Measurements from ENCODE around the gene WASF1. TPM values are rescaled to one million over a fixed set of nuclear protein-coding genes. Genes with fewer than 3 reads are reported as not detected.

The WASF1 gene
- total and polyA plus RNA-seq, 7 experiments from 2014 or later, result 0.19 to 4.7 (median 0.51) TPM

DNA sequence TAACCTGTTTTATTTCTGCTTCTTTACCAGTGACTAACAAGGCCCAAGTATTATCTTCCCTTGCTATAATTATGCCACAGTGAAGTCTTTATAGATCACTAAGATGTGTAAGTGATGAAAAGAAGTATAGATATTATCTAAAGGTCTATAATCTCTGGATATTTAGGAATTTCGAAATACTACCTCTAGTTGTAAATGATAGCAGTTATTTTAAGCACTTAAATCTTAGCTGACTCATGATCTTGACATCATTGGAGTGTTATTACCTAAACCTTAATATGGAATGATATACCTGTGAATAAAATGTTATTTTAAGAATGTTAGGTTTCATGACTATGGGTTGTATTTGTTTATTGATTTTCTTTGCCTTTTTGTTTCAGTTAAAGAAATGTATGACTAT, 32.3 kb upstream of the WASF1 start:
- Mint-ChIP-seq H3K4me1 (peaks cover 0 to 2% (median 0%) of the 10 kb centered on the region in 7 donors), H3K36me3 (peaks cover 19 to 56% (median 37%) of the 10 kb centered on the region in 5 donors), H3K9me3 (no peaks in the 10 kb centered on the region), H3K27me3 (no peaks in the 10 kb centered on the region), H3K4me3 (no peak overlapping the region), H3K27ac (no peak overlapping the region)
- CTCF ChIA-PET, result no interaction called here
- POLR2A ChIA-PET, result no interaction called here
- no peak overlapping the region for H3K4me3 ChIP-seq (ENCODE audit: low read length)
- intact Hi-C loops (cut with micrococcal nuclease), result no loop called here
- peaks cover 9 to 70% (median 18%) of the 10 kb centered on the region in 3 experiments for H3K36me3 ChIP-seq (ENCODE audit: control insufficient read depth in 2 of 3, insufficient read depth in 3 of 3, low read length in 3 of 3)
- no peaks in the 10 kb centered on the region for H3K4me1 ChIP-seq (ENCODE audit: control insufficient read depth in 2 of 2, insufficient read depth in 2 of 2, low read length in 2 of 2)
- no peaks in the 10 kb centered on the region for H3K27me3 ChIP-seq (ENCODE audit: control insufficient read depth in 2 of 2, insufficient read depth in 2 of 2, low read length in 2 of 2)
- no peaks in the 10 kb centered on the region for H3K9me3 ChIP-seq (ENCODE audit: control insufficient read depth in 2 of 3, low read length in 3 of 3)
- ATAC-seq (no peak), DNase-seq (no peak)
- H3K27ac ChIP-seq (ENCODE audit: low read depth, low read length), result no peak overlapping the region

DNA sequence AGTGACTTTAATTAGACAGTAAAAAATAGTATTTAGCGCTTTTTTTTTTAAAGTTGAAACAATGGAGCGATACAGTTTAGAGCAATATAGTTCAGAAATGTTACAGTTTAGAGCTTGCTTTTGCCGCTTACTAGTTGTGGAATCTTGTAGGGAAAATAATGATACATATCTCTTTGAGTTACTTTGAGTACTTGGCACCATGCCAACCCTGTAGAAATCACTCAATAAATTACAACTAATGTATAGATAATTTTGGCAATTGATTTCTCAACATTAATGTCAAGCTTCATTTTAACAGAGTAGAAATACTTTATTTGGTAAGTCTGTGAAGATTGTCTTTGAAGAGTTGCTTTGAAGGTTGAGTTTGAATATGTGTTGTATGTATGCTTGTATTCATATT, 28.2 kb upstream of the WASF1 start:
- CTCF ChIA-PET, result interaction anchor here (0.7 kb wide), 1 partner anchor 9 kb away, joined by 3 read pairs; no protein-coding TSS in a partner anchor
- Histone ChIP-seq H3K27me3 (ENCODE audit: control insufficient read depth in 2 of 2, insufficient read depth in 2 of 2, low read length in 2 of 2) (no peaks in the 10 kb centered on the region), H3K4me1 (ENCODE audit: control insufficient read depth in 2 of 2, insufficient read depth in 2 of 2, low read length in 2 of 2) (no peaks in the 10 kb centered on the region), H3K27ac (ENCODE audit: low read depth, low read length) (no peak overlapping the region), H3K9me3 (ENCODE audit: control insufficient read depth in 2 of 3, low read length in 3 of 3) (no peaks in the 10 kb centered on the region), H3K4me3 (ENCODE audit: low read length) (no peak overlapping the region), H3K36me3 (ENCODE audit: control insufficient read depth in 2 of 3, insufficient read depth in 3 of 3, low read length in 3 of 3) (peaks cover 9 to 33% (median 11%) of the 10 kb centered on the region in 3 experiments)
- intact Hi-C loops (cut with micrococcal nuclease), result no loop called here
- no peaks in the 10 kb centered on the region for H3K9me3 Mint-ChIP-seq
- H3K27ac Mint-ChIP-seq, result no peak overlapping the region
- POLR2A ChIA-PET, result no interaction called here
- no peak for DNase-seq
- peaks cover 9 to 39% (median 20%) of the 10 kb centered on the region in 5 donors for H3K36me3 Mint-ChIP-seq
- peaks cover 1 to 9% (median 5%) of the 10 kb centered on the region in 7 donors for H3K4me1 Mint-ChIP-seq
- H3K4me3 Mint-ChIP-seq, result no peak overlapping the region
- no peaks in the 10 kb centered on the region for H3K27me3 Mint-ChIP-seq
- no peak for ATAC-seq

DNA sequence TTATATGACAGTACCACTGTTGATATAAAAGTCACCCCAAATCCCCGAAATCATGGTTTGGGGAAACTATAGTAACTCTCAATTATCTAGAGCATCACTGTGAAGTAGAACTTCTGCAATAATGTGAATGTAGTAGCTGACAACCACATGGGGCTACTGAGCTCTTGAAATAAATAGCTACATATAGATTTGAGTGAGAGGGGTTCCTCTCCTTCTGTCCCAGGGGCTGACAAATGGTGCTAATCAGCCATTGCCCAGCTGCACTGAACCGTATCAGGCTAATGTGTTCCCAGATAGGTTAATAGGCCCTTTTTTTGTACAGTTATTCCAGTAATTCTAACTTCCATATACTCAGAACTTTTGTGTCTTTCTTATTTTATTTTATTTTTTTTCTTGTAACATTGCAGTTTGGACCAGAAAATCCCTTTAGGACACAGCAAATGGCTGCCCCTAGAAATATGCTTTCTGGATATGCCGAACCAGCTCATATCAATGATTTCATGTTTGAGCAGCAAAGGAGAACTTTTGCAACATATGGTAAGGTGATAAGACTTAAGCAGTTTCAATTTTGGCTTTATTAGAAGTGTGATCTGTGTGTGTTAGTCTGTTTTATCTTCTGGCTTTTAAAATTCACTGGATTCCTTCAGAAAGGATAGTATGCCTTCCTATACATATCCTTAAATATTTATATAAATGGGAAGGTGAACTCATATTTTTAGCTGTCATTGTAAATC, 21.8 kb upstream of the WASF1 start:
- DNase-seq, result no peak
- no peaks in the 10 kb centered on the region for H3K27me3 ChIP-seq (ENCODE audit: control insufficient read depth in 2 of 2, insufficient read depth in 2 of 2, low read length in 2 of 2)
- H3K4me3 ChIP-seq (ENCODE audit: low read length), result no peak overlapping the region
- no peak overlapping the region for H3K4me3 Mint-ChIP-seq
- ChIA-PET POLR2A (no interaction called here), CTCF (no interaction called here)
- H3K27ac Mint-ChIP-seq, result no peak overlapping the region
- peaks cover 0 to 10% (median 5%) of the 10 kb centered on the region in 5 donors for H3K36me3 Mint-ChIP-seq
- no peak for ATAC-seq
- no peaks in the 10 kb centered on the region for H3K9me3 Mint-ChIP-seq
- H3K27me3 Mint-ChIP-seq, result no peaks in the 10 kb centered on the region
- H3K9me3 ChIP-seq (ENCODE audit: control insufficient read depth in 2 of 3, low read length in 3 of 3), result no peaks in the 10 kb centered on the region
- H3K36me3 ChIP-seq (ENCODE audit: control insufficient read depth in 2 of 3, insufficient read depth in 3 of 3, low read length in 3 of 3), result no peaks in the 10 kb centered on the region
- intact Hi-C loops (cut with micrococcal nuclease), result loop anchor here in 1 of 2 donors (2.0 kb wide), 1 partner anchor 21 kb away; the partner anchor contains the start of gene CDC40
- peaks cover 3 to 48% (median 32%) of the 10 kb centered on the region in 7 donors for H3K4me1 Mint-ChIP-seq
- no peak overlapping the region for H3K27ac ChIP-seq (ENCODE audit: low read depth, low read length)
- H3K4me1 ChIP-seq (ENCODE audit: control insufficient read depth in 2 of 2, insufficient read depth in 2 of 2, low read length in 2 of 2), result no peaks in the 10 kb centered on the region

DNA sequence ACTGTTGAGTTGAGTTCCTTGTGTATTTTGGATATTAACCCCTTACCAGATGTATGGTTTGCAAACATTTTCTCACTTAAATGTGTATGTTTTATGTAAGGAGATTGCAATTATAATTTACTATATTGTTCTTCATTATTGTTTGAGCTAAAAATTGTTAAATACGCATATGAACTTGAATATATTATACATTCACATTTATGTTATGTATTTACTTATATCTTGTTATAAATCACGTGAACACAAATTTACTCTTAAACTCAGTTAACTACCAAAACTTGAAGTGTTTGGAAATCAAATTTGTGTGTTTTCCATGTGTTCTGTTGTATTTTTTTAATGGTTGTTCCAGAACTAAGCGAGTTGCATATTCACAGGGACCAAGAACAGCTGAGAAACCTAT, 19.1 kb upstream of the WASF1 start:
- POLR2A ChIA-PET, result interaction anchor here (0.7 kb wide), 1 partner anchor 610 kb away, joined by 3 read pairs; no protein-coding TSS in a partner anchor
- Histone ChIP-seq H3K4me3 (ENCODE audit: low read length) (no peak overlapping the region), H3K27me3 (ENCODE audit: control insufficient read depth in 2 of 2, insufficient read depth in 2 of 2, low read length in 2 of 2) (no peaks in the 10 kb centered on the region), H3K9me3 (ENCODE audit: control insufficient read depth in 2 of 3, low read length in 3 of 3) (no peaks in the 10 kb centered on the region), H3K27ac (ENCODE audit: low read depth, low read length) (no peak overlapping the region), H3K4me1 (ENCODE audit: control insufficient read depth in 2 of 2, insufficient read depth in 2 of 2, low read length in 2 of 2) (no peaks in the 10 kb centered on the region), H3K36me3 (ENCODE audit: control insufficient read depth in 2 of 3, insufficient read depth in 3 of 3, low read length in 3 of 3) (peaks cover 0 to 9% (median 0%) of the 10 kb centered on the region in 3 experiments)
- CTCF ChIA-PET, result interaction anchor here (0.5 to 1.0 kb wide), 2 partner anchors 9 to 159 kb away, joined by 3 to 4 read pairs; no protein-coding TSS in a partner anchor
- DNase-seq, result no peak
- intact Hi-C loops (cut with micrococcal nuclease), result no loop called here
- Mint-ChIP-seq H3K27ac (no peak overlapping the region), H3K4me3 (no peak overlapping the region), H3K36me3 (peaks cover 0 to 17% (median 13%) of the 10 kb centered on the region in 5 donors), H3K9me3 (no peaks in the 10 kb centered on the region), H3K27me3 (no peaks in the 10 kb centered on the region), H3K4me1 (peaks cover 7 to 66% (median 44%) of the 10 kb centered on the region in 7 donors)
- no peak for ATAC-seq

DNA sequence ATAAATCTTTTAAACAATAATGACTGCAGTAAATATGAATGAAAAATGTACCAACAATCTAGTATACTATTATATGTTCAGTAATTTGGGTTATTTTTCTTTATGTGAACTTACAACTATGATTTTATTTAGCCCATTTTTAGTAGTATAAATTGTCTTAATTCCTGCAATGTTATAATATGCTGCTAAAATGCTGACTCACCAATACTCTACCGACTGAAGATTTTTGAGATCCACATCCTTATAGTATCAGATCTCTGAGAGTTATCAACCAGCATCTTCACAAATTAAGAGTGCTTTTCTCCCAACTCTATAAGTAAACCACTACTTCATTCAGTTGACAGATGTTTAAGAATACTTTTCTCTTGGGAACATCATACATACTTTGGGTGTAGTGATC, 17.4 kb upstream of the WASF1 start:
- no peak overlapping the region for H3K4me3 Mint-ChIP-seq
- peaks cover 0 to 17% (median 13%) of the 10 kb centered on the region in 5 donors for H3K36me3 Mint-ChIP-seq
- ATAC-seq (no peak), DNase-seq (no peak)
- Histone ChIP-seq H3K4me3 (ENCODE audit: low read length) (no peak overlapping the region), H3K36me3 (ENCODE audit: control insufficient read depth in 2 of 3, insufficient read depth in 3 of 3, low read length in 3 of 3) (peaks cover 0 to 13% (median 0%) of the 10 kb centered on the region in 3 experiments), H3K27ac (ENCODE audit: low read depth, low read length) (no peak overlapping the region), H3K4me1 (ENCODE audit: control insufficient read depth in 2 of 2, insufficient read depth in 2 of 2, low read length in 2 of 2) (peaks cover 0 to 5% of the 10 kb centered on the region in 2 donors), H3K9me3 (ENCODE audit: control insufficient read depth in 2 of 3, low read length in 3 of 3) (no peaks in the 10 kb centered on the region), H3K27me3 (ENCODE audit: control insufficient read depth in 2 of 2, insufficient read depth in 2 of 2, low read length in 2 of 2) (no peaks in the 10 kb centered on the region)
- ChIA-PET POLR2A (no interaction called here), CTCF (no interaction called here)
- no peaks in the 10 kb centered on the region for H3K27me3 Mint-ChIP-seq
- intact Hi-C loops (cut with micrococcal nuclease), result no loop called here
- H3K4me1 Mint-ChIP-seq, result peaks cover 7 to 64% (median 42%) of the 10 kb centered on the region in 7 donors
- H3K27ac Mint-ChIP-seq, result no peak overlapping the region
- no peaks in the 10 kb centered on the region for H3K9me3 Mint-ChIP-seq

DNA sequence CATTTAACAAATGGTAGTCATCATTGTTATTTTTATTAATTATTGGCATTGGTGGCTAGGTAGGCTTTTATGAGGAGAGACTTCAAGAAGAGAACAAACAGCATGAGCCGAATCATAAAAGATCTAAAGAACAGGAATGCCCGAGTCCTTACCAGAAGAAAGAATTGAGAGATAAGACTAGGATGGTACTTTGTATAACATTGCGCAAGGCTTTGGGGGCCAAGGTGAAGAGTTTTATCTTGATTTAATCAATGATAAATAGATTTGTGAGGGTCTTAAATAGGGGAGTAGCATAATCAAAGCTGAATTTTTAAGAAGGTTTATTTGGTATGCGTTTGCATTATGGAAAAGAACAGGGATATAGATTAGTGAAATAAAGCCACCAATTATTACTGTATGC, 16.2 kb upstream of the WASF1 start:
- intact Hi-C loops (cut with micrococcal nuclease), result no loop called here
- DNase-seq (no peak), ATAC-seq (no peak)
- peaks cover 0 to 5% of the 10 kb centered on the region in 2 donors for H3K4me1 ChIP-seq (ENCODE audit: control insufficient read depth in 2 of 2, insufficient read depth in 2 of 2, low read length in 2 of 2)
- no peaks in the 10 kb centered on the region for H3K27me3 Mint-ChIP-seq
- no peak overlapping the region for H3K27ac ChIP-seq (ENCODE audit: low read depth, low read length)
- peak overlapping the region in 2 of 9 donors; percentile 5 to 11 for H3K27ac Mint-ChIP-seq
- H3K9me3 ChIP-seq (ENCODE audit: control insufficient read depth in 2 of 3, low read length in 3 of 3), result no peaks in the 10 kb centered on the region
- peaks cover 7 to 57% (median 34%) of the 10 kb centered on the region in 7 donors for H3K4me1 Mint-ChIP-seq
- no peak overlapping the region for H3K4me3 Mint-ChIP-seq
- ChIA-PET CTCF (no interaction called here), POLR2A (no interaction called here)
- no peaks in the 10 kb centered on the region for H3K27me3 ChIP-seq (ENCODE audit: control insufficient read depth in 2 of 2, insufficient read depth in 2 of 2, low read length in 2 of 2)
- H3K36me3 ChIP-seq (ENCODE audit: control insufficient read depth in 2 of 3, insufficient read depth in 3 of 3, low read length in 3 of 3), result peaks cover 0 to 13% (median 0%) of the 10 kb centered on the region in 3 experiments
- peaks cover 0 to 17% (median 13%) of the 10 kb centered on the region in 5 donors for H3K36me3 Mint-ChIP-seq
- no peaks in the 10 kb centered on the region for H3K9me3 Mint-ChIP-seq
- H3K4me3 ChIP-seq (ENCODE audit: low read length), result no peak overlapping the region

All from naive thymus-derived CD4-positive, alpha-beta T cell (primary cell).